ENCODE measurements around the gene TRAPPC14. TPM values are rescaled to one million over a fixed set of nuclear protein-coding genes. Genes with fewer than 3 reads are reported as not detected.

TRAPPC14 gene
- total and polyA plus RNA-seq, 9 of the 15 experiments (the other 6 are each of a cell fraction or from before 2014, with no cell fraction given) = 0.42 to 45.9 (median 18.2) TPM

GRCh38 chr7:100130608-100131453 lies 27.7 kb downstream of the TRAPPC14 start (continued):
- TF ChIP-seq SMC3 (conservative IDR thresholded peaks at IDR 0.05; ENCODE audit: insufficient read depth, low read depth, low read length) = peak; percentile 80
- TF ChIP-seq ZNF764 (CRISPR knock-in tag; IDR thresholded peaks at IDR 0.05; ENCODE audit: low read depth) = 0 out of 2 replicates have a peak, but pooled peaks have one; percentile 31
- TF ChIP-seq TBL1XR1 (IDR thresholded peaks at IDR 0.05; ENCODE audit: low read length in 2 of 2) = 0 out of 4 replicates have a peak, but pooled peaks of 1 of the 2 experiments have one; percentile 41
- peak; percentile 92 for TF ChIP-seq MTA1 (IDR thresholded peaks at IDR 0.05; ENCODE audit: borderline replicate concordance)
- 0 out of 2 replicates have a peak, but pooled peaks have one; percentile 47 for TF ChIP-seq PTBP1 (IDR thresholded peaks at IDR 0.05; ENCODE audit: low read depth, low read length)
- TF ChIP-seq, protein P1, sequence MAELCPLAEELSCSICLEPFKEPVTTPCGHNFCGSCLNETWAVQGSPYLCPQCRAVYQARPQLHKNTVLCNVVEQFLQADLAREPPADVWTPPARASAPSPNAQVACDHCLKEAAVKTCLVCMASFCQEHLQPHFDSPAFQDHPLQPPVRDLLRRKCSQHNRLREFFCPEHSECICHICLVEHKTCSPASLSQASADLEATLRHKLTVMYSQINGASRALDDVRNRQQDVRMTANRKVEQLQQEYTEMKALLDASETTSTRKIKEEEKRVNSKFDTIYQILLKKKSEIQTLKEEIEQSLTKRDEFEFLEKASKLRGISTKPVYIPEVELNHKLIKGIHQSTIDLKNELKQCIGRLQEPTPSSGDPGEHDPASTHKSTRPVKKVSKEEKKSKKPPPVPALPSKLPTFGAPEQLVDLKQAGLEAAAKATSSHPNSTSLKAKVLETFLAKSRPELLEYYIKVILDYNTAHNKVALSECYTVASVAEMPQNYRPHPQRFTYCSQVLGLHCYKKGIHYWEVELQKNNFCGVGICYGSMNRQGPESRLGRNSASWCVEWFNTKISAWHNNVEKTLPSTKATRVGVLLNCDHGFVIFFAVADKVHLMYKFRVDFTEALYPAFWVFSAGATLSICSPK (IDR thresholded peaks at IDR 0.05; ENCODE audit: borderline replicate concordance) = peak; percentile 93; the same call in 1 of the 2 replicates
- no peak for TF ChIP-seq SIRT6 (IDR thresholded peaks at IDR 0.05; ENCODE audit: low read depth, low read length)
- TF ChIP-seq RBFOX2 (IDR thresholded peaks at IDR 0.05; ENCODE audit: low read depth, low read length) = peak; percentile 64
- TF ChIP-seq MLLT1 (IDR thresholded peaks at IDR 0.05) = peak; percentile 85 to 86; a peak in 2 of 4 replicates
- 0 out of 2 replicates have a peak, but pooled peaks have one; percentile 45 for TF ChIP-seq E2F1 (CRISPR knock-in tag; IDR thresholded peaks at IDR 0.05)
- peak; percentile 83; the same call in 1 of the 2 replicates for TF ChIP-seq HLTF (IDR thresholded peaks at IDR 0.05)
